Measurements from ENCODE around the gene LRRC57. TPM values are rescaled to one million over a fixed set of nuclear protein-coding genes. Genes with fewer than 3 reads are reported as not detected.
A peak's percentile ranks its signal among the peaks of the same experiment; 100 is the strongest.

Gene LRRC57
- total RNA-seq, 2 donors from 2014 or later = 6.9 to 8.3 TPM

DNA sequence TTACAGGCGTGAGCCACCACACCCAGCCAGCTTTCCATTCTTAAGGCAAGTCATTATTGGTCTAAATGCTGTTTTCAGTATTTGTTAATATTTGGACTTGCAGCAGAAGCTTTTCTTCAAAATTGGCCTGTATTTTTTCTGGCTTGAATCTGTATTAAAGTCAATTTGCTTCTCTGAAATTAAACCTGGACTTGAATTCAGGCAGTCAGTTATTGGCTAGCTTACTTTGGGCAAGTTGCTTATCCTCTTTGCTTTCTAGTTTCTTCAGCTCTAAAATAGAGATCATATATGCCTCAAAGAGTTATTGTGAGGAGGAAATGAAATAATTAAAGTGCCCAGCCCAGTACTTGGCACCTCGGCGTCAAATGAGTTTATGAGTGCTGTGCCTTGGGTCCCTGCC, 44.1 kb upstream of the LRRC57 start:
- TF ChIP-seq POLR2A (IDR thresholded peaks at IDR 0.05) = no peak
- TF ChIP-seq, protein P1, sequence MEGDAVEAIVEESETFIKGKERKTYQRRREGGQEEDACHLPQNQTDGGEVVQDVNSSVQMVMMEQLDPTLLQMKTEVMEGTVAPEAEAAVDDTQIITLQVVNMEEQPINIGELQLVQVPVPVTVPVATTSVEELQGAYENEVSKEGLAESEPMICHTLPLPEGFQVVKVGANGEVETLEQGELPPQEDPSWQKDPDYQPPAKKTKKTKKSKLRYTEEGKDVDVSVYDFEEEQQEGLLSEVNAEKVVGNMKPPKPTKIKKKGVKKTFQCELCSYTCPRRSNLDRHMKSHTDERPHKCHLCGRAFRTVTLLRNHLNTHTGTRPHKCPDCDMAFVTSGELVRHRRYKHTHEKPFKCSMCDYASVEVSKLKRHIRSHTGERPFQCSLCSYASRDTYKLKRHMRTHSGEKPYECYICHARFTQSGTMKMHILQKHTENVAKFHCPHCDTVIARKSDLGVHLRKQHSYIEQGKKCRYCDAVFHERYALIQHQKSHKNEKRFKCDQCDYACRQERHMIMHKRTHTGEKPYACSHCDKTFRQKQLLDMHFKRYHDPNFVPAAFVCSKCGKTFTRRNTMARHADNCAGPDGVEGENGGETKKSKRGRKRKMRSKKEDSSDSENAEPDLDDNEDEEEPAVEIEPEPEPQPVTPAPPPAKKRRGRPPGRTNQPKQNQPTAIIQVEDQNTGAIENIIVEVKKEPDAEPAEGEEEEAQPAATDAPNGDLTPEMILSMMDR (IDR thresholded peaks at IDR 0.05) = no peak
- intact Hi-C loops (cut with DNase I) = no loop called here
- no peak overlapping the region for H3K27ac ChIP-seq
- no peaks in the 10 kb centered on the region for H3K9me3 ChIP-seq
- ATAC-seq (no peak), DNase-seq (no peak)
- no peaks in the 10 kb centered on the region for H3K36me3 ChIP-seq (replicated peaks in 1 of 2; ENCODE audit: insufficient read depth in 1 of 2, low read depth in 2 of 2)
- H3K27me3 ChIP-seq = no peaks in the 10 kb centered on the region
- 74 to 95% methylated on average over 3 of the region's 3 CpGs for WGBS, 2 donors
- no peak overlapping the region for H3K4me3 ChIP-seq
- no peaks in the 10 kb centered on the region for H3K4me1 ChIP-seq

DNA sequence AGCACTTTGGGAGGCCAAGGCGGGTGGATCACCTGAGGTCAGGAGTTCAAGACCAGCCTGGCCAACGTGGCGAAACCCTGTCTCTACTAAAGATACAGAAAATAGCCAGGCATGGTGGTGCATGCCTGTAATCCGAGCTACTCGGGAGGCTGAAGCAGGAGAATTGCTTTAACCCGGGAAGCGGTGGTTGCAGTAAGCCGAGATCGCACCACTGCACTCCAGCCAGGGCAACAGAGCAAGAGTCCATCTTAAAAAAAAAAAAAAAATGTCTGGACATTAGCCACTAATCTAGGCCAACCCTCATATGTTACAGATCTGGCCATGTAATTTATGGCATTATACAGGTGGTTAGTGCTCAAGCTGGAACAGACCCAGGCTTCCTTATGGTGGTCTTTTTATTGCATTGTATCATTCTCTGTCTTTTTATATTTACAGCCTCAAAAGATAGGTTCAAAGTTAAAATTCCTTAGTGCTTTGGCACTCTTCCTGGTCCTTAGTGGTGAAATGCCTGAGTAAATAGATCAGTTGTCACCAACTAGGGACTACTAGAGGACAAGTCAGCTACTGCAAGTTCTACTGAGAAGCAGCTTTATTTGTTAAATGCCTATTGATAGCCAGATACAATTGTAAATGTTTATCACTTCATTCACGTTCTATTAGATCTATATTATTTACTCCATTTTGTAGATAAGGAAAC, 42.8 kb upstream of the LRRC57 start:
- Histone ChIP-seq H3K4me1 (no peaks in the 10 kb centered on the region), H3K9me3 (no peaks in the 10 kb centered on the region), H3K4me3 (no peak overlapping the region), H3K36me3 (replicated peaks in 1 of 2; ENCODE audit: insufficient read depth in 1 of 2, low read depth in 2 of 2) (no peaks in the 10 kb centered on the region), H3K27ac (no peak overlapping the region), H3K27me3 (no peaks in the 10 kb centered on the region)
- intact Hi-C loops (cut with DNase I) = no loop called here
- TF ChIP-seq, protein P1 (IDR thresholded peaks at IDR 0.05) = peak in 6 of 7 experiments; percentile 24 to 54 (median 46)
- no peak for TF ChIP-seq POLR2A (IDR thresholded peaks at IDR 0.05)
- 76 to 83% methylated on average over 10 of the region's 10 CpGs for WGBS, 2 donors
- ATAC-seq = peak; percentile 74
- peak in 1 of 4 donors; percentile 18 for DNase-seq

DNA sequence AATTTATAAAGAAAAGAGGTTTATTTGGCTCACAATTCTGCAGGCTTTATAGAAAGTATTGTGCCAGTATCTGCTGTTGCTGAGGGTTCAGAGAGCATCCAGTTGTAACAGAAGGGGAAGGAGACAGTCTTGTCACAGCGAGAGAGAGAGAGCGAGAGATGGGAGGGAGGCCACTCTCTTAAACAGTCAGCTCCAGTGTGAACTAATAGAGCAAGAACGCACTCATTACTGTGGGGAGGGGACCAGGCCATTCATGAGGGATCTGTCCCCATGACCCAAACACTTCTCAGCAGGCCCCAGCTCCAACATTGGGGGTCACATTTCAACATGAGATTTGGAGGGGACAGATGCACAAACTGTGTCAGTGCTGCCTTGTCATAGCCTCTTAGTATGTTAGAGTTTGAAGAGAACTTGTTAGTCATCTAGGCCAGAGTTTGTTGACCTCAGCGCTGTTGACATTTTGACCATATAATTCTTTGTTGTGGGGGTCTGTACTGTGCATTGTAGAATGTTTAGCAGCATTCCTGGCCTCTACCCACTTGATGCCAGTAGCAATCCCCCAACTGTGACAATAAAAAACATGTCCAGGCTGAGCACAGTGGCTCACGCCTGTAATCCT, 42.1 kb upstream of the LRRC57 start:
- DNase-seq (no peak), ATAC-seq (no peak)
- no peaks in the 10 kb centered on the region for H3K4me1 ChIP-seq
- no peaks in the 10 kb centered on the region for H3K9me3 ChIP-seq
- H3K4me3 ChIP-seq = no peak overlapping the region
- 91 to 94% methylated on average over 5 of the region's 5 CpGs for WGBS, 2 donors
- H3K36me3 ChIP-seq (replicated peaks in 1 of 2; ENCODE audit: insufficient read depth in 1 of 2, low read depth in 2 of 2) = no peaks in the 10 kb centered on the region
- H3K27me3 ChIP-seq = no peaks in the 10 kb centered on the region
- intact Hi-C loops (cut with DNase I) = no loop called here
- no peak for TF ChIP-seq POLR2A (IDR thresholded peaks at IDR 0.05)
- TF ChIP-seq, protein P1 (IDR thresholded peaks at IDR 0.05) = no peak
- no peak overlapping the region for H3K27ac ChIP-seq

DNA sequence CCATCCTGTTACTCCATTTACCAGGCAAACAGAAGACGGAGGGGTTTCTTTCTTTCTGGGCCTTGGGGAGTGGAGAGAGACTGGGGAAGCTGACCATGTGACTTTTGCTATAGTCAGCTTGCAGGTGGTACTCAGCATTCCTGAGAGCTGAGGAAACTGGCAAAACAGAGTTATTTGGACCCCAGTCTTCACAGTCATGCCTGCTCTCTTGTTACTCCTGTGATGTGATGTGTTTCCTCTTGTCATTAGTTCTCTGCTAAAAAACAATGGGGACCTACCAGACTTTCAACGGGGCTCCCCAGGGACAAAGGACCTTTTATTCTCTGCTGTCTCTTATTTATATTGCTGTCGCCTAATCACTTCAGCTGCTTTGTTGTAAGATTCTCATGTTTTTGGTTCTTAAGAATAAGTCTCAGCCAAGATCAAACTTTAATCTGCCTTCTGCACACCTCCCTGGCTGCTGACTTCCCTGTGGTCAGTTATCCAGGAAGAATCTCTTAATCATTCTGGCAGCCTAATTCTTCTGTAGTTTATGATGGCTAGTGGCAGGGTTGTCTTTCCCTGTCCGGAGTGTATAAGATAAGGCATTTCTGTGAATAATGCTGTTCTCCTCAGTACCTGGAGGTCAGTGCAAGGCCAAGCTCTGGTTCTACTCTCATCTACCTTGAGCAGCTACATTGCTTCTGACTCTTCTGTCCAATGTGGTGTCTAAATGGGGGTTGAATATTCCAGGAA, 35.6 kb upstream of the LRRC57 start:
- DNase-seq (no peak), ATAC-seq (no peak)
- Histone ChIP-seq H3K27me3 (no peaks in the 10 kb centered on the region), H3K27ac (no peak overlapping the region), H3K4me1 (peaks cover 6% of the 10 kb centered on the region), H3K4me3 (no peak overlapping the region), H3K9me3 (no peaks in the 10 kb centered on the region), H3K36me3 (replicated peaks in 1 of 2; ENCODE audit: insufficient read depth in 1 of 2, low read depth in 2 of 2) (no peaks in the 10 kb centered on the region)
- 29 to 30% methylated on average over 4 of the region's 4 CpGs for WGBS, 2 donors
- intact Hi-C loops (cut with DNase I) = loop anchor here (10.0 kb wide), 1 partner anchor 331 kb away; no protein-coding TSS in a partner anchor
- TF ChIP-seq POLR2A (IDR thresholded peaks at IDR 0.05) = no peak
- TF ChIP-seq, protein P1 (IDR thresholded peaks at IDR 0.05) = no peak

Data from body of pancreas (tissue), 4 donors.